DND-41 (cell line): ENCODE results near the gene GALNT18.

Experiments
- ATAC-seq: fragments of 200-7000 bp; cut with Tn5 transposase; 3 replicates; pipeline ENCODE4 v1.9.1; 2021; ENCODE audit warnings: low read depth; ENCODE audit not compliant: insufficient read depth
- DNase-seq: peaks from one replicate; pipeline ENCODE4 v3.0.0-alpha.2; 2020
- H2AFZ ChIP-seq: 2 replicates; pipeline ENCODE4 v1.6.0; 2012; ENCODE audit warnings: low read depth, low read length
- H3K27ac ChIP-seq: 2 replicates; pipeline ENCODE4 v1.5.1; 2012; ENCODE audit warnings: low read length, inconsistent platforms
- H3K27me3 ChIP-seq: fragments of 200-600 bp; sonication (generic); 2 replicates; pipeline ENCODE4 v1.6.0; 2012; ENCODE audit warnings: low read length, mild to moderate bottlenecking, inconsistent platforms; ENCODE audit not compliant: insufficient read depth, poor library complexity
- H3K36me3 ChIP-seq: 2 replicates; pipeline ENCODE4 v1.5.1; 2012; ENCODE audit warnings: low read length, inconsistent platforms; ENCODE audit not compliant: insufficient read depth
- H3K4me1 ChIP-seq: 2 replicates; pipeline ENCODE4 v1.5.1; 2012; ENCODE audit warnings: mild to moderate bottlenecking, low read length; ENCODE audit not compliant: insufficient read depth
- H3K4me2 ChIP-seq: 2 replicates; pipeline ENCODE4 v1.6.0; 2012; ENCODE audit warnings: mild to moderate bottlenecking, moderate library complexity, low read length, inconsistent platforms; ENCODE audit not compliant: insufficient read depth
- H3K4me3 ChIP-seq, 2 experiments: fragments of 200-600 bp in 1 of 2; shearing (Covaris generic) in 1 of 2; 2 replicates each; pipeline ENCODE4 v1.5.1; 2012 to 2016; ENCODE audit warnings: inconsistent platforms in 2 of 2, low read length in 2 of 2, mild to moderate bottlenecking in 2 of 2, low read depth in 1 of 2, moderate library complexity in 1 of 2
- H3K79me2 ChIP-seq: 2 replicates; pipeline ENCODE4 v1.6.0; 2012; ENCODE audit warnings: low read length, inconsistent platforms; ENCODE audit not compliant: insufficient read depth
- H3K9ac ChIP-seq: 2 replicates; pipeline ENCODE4 v1.6.0; 2012; ENCODE audit warnings: low read depth, mild to moderate bottlenecking, inconsistent platforms, low read length, moderate library complexity
- H3K9me3 ChIP-seq: 2 replicates; pipeline ENCODE4 v1.5.1; 2012; ENCODE audit warnings: low read length, moderate library complexity, mild to moderate bottlenecking, inconsistent platforms; ENCODE audit not compliant: insufficient read depth, severe bottlenecking
- H4K20me1 ChIP-seq: 2 replicates; pipeline ENCODE4 v1.6.0; 2012; ENCODE audit warnings: low read length; ENCODE audit not compliant: insufficient read depth
- EZH2 ChIP-seq: IDR thresholded peaks from 3 replicates; pipeline ENCODE4 v1.6.1; 2012; ENCODE audit warnings: borderline replicate concordance, low read depth, mild to moderate bottlenecking, moderate library complexity, low read length, inconsistent platforms; ENCODE audit not compliant: severe bottlenecking
- TF ChIP-seq, protein P1 (sequence below): IDR thresholded peaks from 2 replicates; pipeline ENCODE4 v1.5.1; 2012; ENCODE audit warnings: borderline replicate concordance, low read length, moderate library complexity, mild to moderate bottlenecking; ENCODE audit not compliant: poor library complexity, severe bottlenecking; ENCODE audit errors: extremely low read depth

Gene GALNT18

DNA sequence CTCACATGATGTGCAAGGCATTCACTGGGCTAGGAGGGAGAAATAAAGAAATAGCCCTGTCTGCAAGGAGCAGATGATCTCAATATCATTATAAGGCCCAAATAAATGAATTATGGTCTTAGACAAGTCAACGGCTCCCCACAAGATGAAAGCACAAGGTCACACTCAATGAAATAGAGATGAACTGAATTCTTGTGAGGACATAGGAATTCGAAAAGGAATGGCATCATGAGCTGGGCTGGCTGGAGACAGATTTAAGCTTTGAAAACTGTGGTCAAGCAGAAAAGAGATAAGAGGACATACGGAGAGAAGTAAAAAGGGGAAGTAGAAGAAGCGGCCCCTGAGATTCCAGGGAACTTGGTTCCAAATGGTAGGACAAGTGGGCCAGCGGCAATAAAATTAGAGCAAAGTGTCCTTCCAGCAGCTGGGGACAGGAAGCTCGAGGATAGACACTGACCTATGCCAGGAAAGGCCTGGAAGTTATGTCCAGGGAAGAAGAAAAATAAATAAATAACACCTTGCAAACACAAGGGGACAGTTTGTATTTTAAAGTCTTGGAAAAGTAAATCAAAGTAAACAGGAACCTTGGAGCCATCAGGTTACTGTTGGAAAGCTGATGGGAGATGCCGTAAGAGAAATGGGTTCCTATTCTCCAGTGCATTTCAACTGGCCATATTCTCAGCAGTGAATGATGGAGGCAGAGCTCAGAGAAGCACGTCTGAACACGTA, 37.8 kb downstream of the GALNT18 start:
- H3K9ac ChIP-seq = no peak overlapping the region
- H3K4me2 ChIP-seq = no peak overlapping the region
- no peaks in the 10 kb centered on the region for H3K79me2 ChIP-seq
- no peaks in the 10 kb centered on the region for H3K4me1 ChIP-seq
- H2AFZ ChIP-seq = no peak overlapping the region
- no peak overlapping the region for H3K27ac ChIP-seq
- H3K27me3 ChIP-seq = peaks cover 19% of the 10 kb centered on the region
- no peak for DNase-seq
- no peaks in the 10 kb centered on the region for H3K9me3 ChIP-seq
- no peaks in the 10 kb centered on the region for H4K20me1 ChIP-seq
- no peaks in the 10 kb centered on the region for H3K36me3 ChIP-seq
- TF ChIP-seq EZH2 = no peak
- TF ChIP-seq, protein P1, sequence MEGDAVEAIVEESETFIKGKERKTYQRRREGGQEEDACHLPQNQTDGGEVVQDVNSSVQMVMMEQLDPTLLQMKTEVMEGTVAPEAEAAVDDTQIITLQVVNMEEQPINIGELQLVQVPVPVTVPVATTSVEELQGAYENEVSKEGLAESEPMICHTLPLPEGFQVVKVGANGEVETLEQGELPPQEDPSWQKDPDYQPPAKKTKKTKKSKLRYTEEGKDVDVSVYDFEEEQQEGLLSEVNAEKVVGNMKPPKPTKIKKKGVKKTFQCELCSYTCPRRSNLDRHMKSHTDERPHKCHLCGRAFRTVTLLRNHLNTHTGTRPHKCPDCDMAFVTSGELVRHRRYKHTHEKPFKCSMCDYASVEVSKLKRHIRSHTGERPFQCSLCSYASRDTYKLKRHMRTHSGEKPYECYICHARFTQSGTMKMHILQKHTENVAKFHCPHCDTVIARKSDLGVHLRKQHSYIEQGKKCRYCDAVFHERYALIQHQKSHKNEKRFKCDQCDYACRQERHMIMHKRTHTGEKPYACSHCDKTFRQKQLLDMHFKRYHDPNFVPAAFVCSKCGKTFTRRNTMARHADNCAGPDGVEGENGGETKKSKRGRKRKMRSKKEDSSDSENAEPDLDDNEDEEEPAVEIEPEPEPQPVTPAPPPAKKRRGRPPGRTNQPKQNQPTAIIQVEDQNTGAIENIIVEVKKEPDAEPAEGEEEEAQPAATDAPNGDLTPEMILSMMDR = no peak
- no peak for ATAC-seq
- H3K4me3 ChIP-seq = no peak overlapping the region

GRCh38 chr11:11582011-11582701, 39.6 kb downstream of the GALNT18 start:
- H3K4me3 ChIP-seq = no peak overlapping the region
- H3K27me3 ChIP-seq = peaks cover 16% of the 10 kb centered on the region
- H2AFZ ChIP-seq = no peak overlapping the region
- H3K36me3 ChIP-seq = no peaks in the 10 kb centered on the region
- H3K4me2 ChIP-seq = no peak overlapping the region
- TF ChIP-seq EZH2 = no peak
- TF ChIP-seq, protein P1 = no peak
- no peaks in the 10 kb centered on the region for H4K20me1 ChIP-seq
- DNase-seq (no peak), ATAC-seq (no peak)
- no peaks in the 10 kb centered on the region for H3K4me1 ChIP-seq
- no peaks in the 10 kb centered on the region for H3K79me2 ChIP-seq
- H3K9ac ChIP-seq = no peak overlapping the region
- H3K27ac ChIP-seq = no peak overlapping the region
- H3K9me3 ChIP-seq = no peaks in the 10 kb centered on the region

GRCh38 chr11:11581481-11581880, 40.3 kb downstream of the GALNT18 start:
- H3K4me3 ChIP-seq = no peak overlapping the region
- H4K20me1 ChIP-seq = no peaks in the 10 kb centered on the region; the same call in 1 of the 2 replicates
- H3K9ac ChIP-seq = no peak overlapping the region
- no peaks in the 10 kb centered on the region for H3K79me2 ChIP-seq
- H3K9me3 ChIP-seq = no peaks in the 10 kb centered on the region
- H2AFZ ChIP-seq = no peak overlapping the region
- no peak for ATAC-seq
- H3K27ac ChIP-seq = no peak overlapping the region
- no peak overlapping the region for H3K4me2 ChIP-seq
- no peak for DNase-seq
- peaks cover 16% of the 10 kb centered on the region for H3K27me3 ChIP-seq
- no peaks in the 10 kb centered on the region for H3K36me3 ChIP-seq
- H3K4me1 ChIP-seq = no peaks in the 10 kb centered on the region
- TF ChIP-seq EZH2 = no peak
- TF ChIP-seq, protein P1 = no peak
